ENCODE data around the gene GUK1. TPM values are rescaled to one million over a fixed set of nuclear protein-coding genes. Genes with fewer than 3 reads are reported as not detected.

Gene GUK1
- total RNA-seq, 1 experiment from 2014 or later: 111 TPM

GRCh38 chr1:228109962-228110488 is 30.1 kb upstream of the GUK1 start:
- Mint-ChIP-seq H3K9me3 (peaks cover 4% of the 10 kb centered on the region), H3K36me3 (peaks cover 13% of the 10 kb centered on the region), H3K27me3 (ENCODE audit: low read depth) (peaks cover 20% of the 10 kb centered on the region), H3K27ac (no peak overlapping the region), H3K4me1 (peaks cover 7% of the 10 kb centered on the region; the same call in 1 of the 2 replicates), H3K4me3 (peak overlapping the region; percentile 89)
- DNase-seq (ENCODE audit: low spot score) (no peak), ATAC-seq (no peak)
- ChIA-PET POLR2A (interaction anchor here (1.0 kb wide), 1 partner anchor 111 kb away, joined by 3 read pairs; no protein-coding TSS in a partner anchor), CTCF (interaction anchor here (0.8 to 1.8 kb wide), 5 partner anchors 19 to 110 kb away, joined by 3 to 9 read pairs (median 5); no protein-coding TSS in a partner anchor)
- TF ChIP-seq ZNF512 (CRISPR knock-in tag; IDR thresholded peaks at IDR 0.05; ENCODE audit: borderline replicate concordance): no peak
- TF ChIP-seq HMGA2 (CRISPR knock-in tag; IDR thresholded peaks at IDR 0.05): no peak
- no peak for TF ChIP-seq ZBTB21 (CRISPR knock-in tag; IDR thresholded peaks at IDR 0.05; ENCODE audit: borderline replicate concordance)
- TF ChIP-seq GRHL2 (CRISPR knock-in tag; IDR thresholded peaks at IDR 0.05; ENCODE audit: insufficient replicate concordance, severe bottlenecking): no peak
- no peak for TF ChIP-seq CBFB (CRISPR knock-in tag; IDR thresholded peaks at IDR 0.05; ENCODE audit: low read depth)

DNA sequence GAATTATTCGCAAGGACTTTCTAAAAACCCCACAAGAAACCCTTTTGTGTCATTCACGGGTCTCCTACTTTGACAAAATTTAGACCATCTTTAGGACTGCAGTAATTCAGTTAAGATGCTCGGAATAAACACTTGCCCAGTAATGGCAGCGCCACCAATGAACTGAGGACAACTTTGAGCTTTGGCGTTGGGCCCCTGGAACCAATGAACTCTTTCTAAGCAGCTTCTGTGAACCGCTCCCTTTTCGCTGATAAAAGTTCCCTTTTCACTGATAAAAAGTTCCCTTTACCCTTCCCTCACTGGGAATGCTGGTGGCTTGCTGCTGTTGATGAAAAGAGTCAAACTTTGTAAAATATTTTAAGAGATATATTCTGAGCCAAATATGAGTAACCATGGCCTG is 29.5 kb upstream of the GUK1 start:
- H3K9me3 Mint-ChIP-seq: peaks cover 9% of the 10 kb centered on the region
- H3K36me3 Mint-ChIP-seq: peaks cover 13% of the 10 kb centered on the region
- peaks cover 7% of the 10 kb centered on the region; the same call in 1 of the 2 replicates for H3K4me1 Mint-ChIP-seq
- DNase-seq (ENCODE audit: low spot score) (no peak), ATAC-seq (no peak)
- H3K27ac Mint-ChIP-seq: no peak overlapping the region
- H3K27me3 Mint-ChIP-seq (ENCODE audit: low read depth): peaks cover 20% of the 10 kb centered on the region
- no peak overlapping the region; the same call in 1 of the 2 replicates for H3K4me3 Mint-ChIP-seq
- ChIA-PET CTCF (interaction anchor here (1.1 to 1.8 kb wide), 4 partner anchors 20 to 111 kb away, joined by 3 to 9 read pairs (median 6); no protein-coding TSS in a partner anchor), POLR2A (interaction anchor here (0.7 to 1.0 kb wide), 2 partner anchors 111 to 369 kb away, joined by 3 read pairs; no protein-coding TSS in a partner anchor)
- TF ChIP-seq ZNF263 (CRISPR knock-in tag; IDR thresholded peaks at IDR 0.05; ENCODE audit: low read depth) (no peak), PREB (CRISPR knock-in tag; IDR thresholded peaks at IDR 0.05; ENCODE audit: borderline replicate concordance) (no peak), ELF4 (CRISPR knock-in tag; IDR thresholded peaks at IDR 0.05; ENCODE audit: low read depth) (no peak), HMGXB4 (CRISPR knock-in tag; IDR thresholded peaks at IDR 0.05) (no peak), USF1 (CRISPR knock-in tag; IDR thresholded peaks at IDR 0.05) (no peak), MXD4 (CRISPR knock-in tag; IDR thresholded peaks at IDR 0.05; ENCODE audit: borderline replicate concordance) (no peak), TCF7 (CRISPR knock-in tag; IDR thresholded peaks at IDR 0.05; ENCODE audit: low read depth) (no peak), ZMAT4 (CRISPR knock-in tag; IDR thresholded peaks at IDR 0.05) (no peak), JAZF1 (CRISPR knock-in tag; IDR thresholded peaks at IDR 0.05) (no peak), E2F1 (CRISPR knock-in tag; IDR thresholded peaks at IDR 0.05) (no peak), ZNF423 (CRISPR knock-in tag; IDR thresholded peaks at IDR 0.05) (no peak), NR3C1 (CRISPR knock-in tag; conservative IDR thresholded peaks at IDR 0.05; ENCODE audit: low read depth) (no peak), ZNF219 (CRISPR knock-in tag; IDR thresholded peaks at IDR 0.05; ENCODE audit: borderline replicate concordance) (no peak), OVOL2 (CRISPR knock-in tag; IDR thresholded peaks at IDR 0.05; ENCODE audit: borderline replicate concordance) (no peak), MYBL2 (CRISPR knock-in tag; IDR thresholded peaks at IDR 0.05) (no peak)
- TF ChIP-seq, protein P1, sequence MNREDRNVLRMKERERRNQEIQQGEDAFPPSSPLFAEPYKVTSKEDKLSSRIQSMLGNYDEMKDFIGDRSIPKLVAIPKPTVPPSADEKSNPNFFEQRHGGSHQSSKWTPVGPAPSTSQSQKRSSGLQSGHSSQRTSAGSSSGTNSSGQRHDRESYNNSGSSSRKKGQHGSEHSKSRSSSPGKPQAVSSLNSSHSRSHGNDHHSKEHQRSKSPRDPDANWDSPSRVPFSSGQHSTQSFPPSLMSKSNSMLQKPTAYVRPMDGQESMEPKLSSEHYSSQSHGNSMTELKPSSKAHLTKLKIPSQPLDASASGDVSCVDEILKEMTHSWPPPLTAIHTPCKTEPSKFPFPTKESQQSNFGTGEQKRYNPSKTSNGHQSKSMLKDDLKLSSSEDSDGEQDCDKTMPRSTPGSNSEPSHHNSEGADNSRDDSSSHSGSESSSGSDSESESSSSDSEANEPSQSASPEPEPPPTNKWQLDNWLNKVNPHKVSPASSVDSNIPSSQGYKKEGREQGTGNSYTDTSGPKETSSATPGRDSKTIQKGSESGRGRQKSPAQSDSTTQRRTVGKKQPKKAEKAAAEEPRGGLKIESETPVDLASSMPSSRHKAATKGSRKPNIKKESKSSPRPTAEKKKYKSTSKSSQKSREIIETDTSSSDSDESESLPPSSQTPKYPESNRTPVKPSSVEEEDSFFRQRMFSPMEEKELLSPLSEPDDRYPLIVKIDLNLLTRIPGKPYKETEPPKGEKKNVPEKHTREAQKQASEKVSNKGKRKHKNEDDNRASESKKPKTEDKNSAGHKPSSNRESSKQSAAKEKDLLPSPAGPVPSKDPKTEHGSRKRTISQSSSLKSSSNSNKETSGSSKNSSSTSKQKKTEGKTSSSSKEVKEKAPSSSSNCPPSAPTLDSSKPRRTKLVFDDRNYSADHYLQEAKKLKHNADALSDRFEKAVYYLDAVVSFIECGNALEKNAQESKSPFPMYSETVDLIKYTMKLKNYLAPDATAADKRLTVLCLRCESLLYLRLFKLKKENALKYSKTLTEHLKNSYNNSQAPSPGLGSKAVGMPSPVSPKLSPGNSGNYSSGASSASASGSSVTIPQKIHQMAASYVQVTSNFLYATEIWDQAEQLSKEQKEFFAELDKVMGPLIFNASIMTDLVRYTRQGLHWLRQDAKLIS (CRISPR knock-in tag; IDR thresholded peaks at IDR 0.05; ENCODE audit: borderline replicate concordance): no peak
- TF ChIP-seq, protein P2, sequence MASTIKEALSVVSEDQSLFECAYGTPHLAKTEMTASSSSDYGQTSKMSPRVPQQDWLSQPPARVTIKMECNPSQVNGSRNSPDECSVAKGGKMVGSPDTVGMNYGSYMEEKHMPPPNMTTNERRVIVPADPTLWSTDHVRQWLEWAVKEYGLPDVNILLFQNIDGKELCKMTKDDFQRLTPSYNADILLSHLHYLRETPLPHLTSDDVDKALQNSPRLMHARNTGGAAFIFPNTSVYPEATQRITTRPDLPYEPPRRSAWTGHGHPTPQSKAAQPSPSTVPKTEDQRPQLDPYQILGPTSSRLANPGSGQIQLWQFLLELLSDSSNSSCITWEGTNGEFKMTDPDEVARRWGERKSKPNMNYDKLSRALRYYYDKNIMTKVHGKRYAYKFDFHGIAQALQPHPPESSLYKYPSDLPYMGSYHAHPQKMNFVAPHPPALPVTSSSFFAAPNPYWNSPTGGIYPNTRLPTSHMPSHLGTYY (CRISPR knock-in tag; IDR thresholded peaks at IDR 0.05): no peak
